K562 (cell line): ENCODE measurements around the gene SERINC3. TPM values are rescaled to one million over a fixed set of nuclear protein-coding genes. Genes with fewer than 3 reads are reported as not detected.
A peak's percentile ranks its signal among the peaks of the same experiment; 100 is the strongest.

Experiments used
- ATAC-seq: fragments of 200-7000 bp; cut with Tn5 transposase; 3 replicates; pipeline ENCODE4 v1.9.1; 2020; ENCODE audit warnings: moderate library complexity
- BruUV-seq: library from RNA; stranded (reverse); fragments of 400-500 nt; replicated peaks from 2 replicates; lab custom pipeline; 2021; lab: Mats Ljungman, UMichigan
- CTCF ChIA-PET: fragments of 300-600 bp; formaldehyde crosslinking; extraction: SDS; loops from one replicate; lab custom pipeline; 2021; ENCODE audit warnings: low intra/inter-chr PET ratio; lab: Yijun Ruan, JAX
- POLR2A ChIA-PET: fragments of 300-600, 350-650 bp; sonication (Branson Sonifier 250); formaldehyde crosslinking; extraction: SDS; loops from one replicate; lab custom pipeline; 2021; ENCODE audit warnings: antibody characterized with exemption, inconsistent platforms; lab: Yijun Ruan, JAX
- DNase-seq, 4 experiments: peaks; one replicate each; pipeline versions ENCODE4 v3.0.0 to v3.0.0-alpha.2; 2011 to 2018; ENCODE audit warnings: low spot score in 3 of 4, mixed read lengths in 3 of 4; ENCODE audit errors: extremely low read depth in 1 of 4
- FAIRE-seq: peaks from 2 replicates; lab custom pipeline; 2011; peaks lifted over from hg19 to GRCh38; lab: Jason Lieb, UNC
- H2AFZ ChIP-seq: 2 replicates; pipeline ENCODE4 v1.6.0; 2011; ENCODE audit warnings: low read depth, low read length, control low read depth, inconsistent platforms
- H3K27ac ChIP-seq: fragments of 200-600 bp; 3 replicates; pipeline ENCODE4 v1.8.0; 2011; ENCODE audit warnings: low read depth, mild to moderate bottlenecking, control low read depth, inconsistent platforms, low read length, moderate library complexity, mixed read lengths; ENCODE audit errors: extremely low read depth
- H3K27me3 ChIP-seq, 2 experiments: fragments of 300-600 bp in 1 of 2; 2 replicates in 1 of 2; 3 replicates in 1 of 2; pipeline versions ENCODE4 v1.6.0 to v1.8.0; 2011; ENCODE audit warnings: inconsistent platforms in 2 of 2, low read length in 2 of 2, mild to moderate bottlenecking in 1 of 2, mixed read lengths in 1 of 2, moderate library complexity in 1 of 2; ENCODE audit not compliant: control insufficient read depth in 2 of 2, insufficient read depth in 2 of 2
- H3K36me3 ChIP-seq: fragments of 300-600 bp; 3 replicates; pipeline ENCODE4 v1.8.0; 2011; ENCODE audit warnings: mild to moderate bottlenecking, low read length, inconsistent platforms; ENCODE audit not compliant: control insufficient read depth, insufficient read depth
- H3K4me1 ChIP-seq, 2 experiments: fragments of 200-600 bp in 1 of 2; replicated peaks in 1 of 2; 2 replicates in 1 of 2; 3 replicates in 1 of 2; pipeline versions ENCODE4 v1.5.1 to v1.8.0; 2011; ENCODE audit warnings: inconsistent platforms in 2 of 2, low read length in 2 of 2, mild to moderate bottlenecking in 1 of 2, mixed read lengths in 1 of 2, moderate library complexity in 1 of 2; ENCODE audit not compliant: control insufficient read depth in 2 of 2, insufficient read depth in 2 of 2
- H3K4me2 ChIP-seq: 2 replicates; pipeline ENCODE4 v1.6.1; 2011; ENCODE audit warnings: low read length, control low read depth, inconsistent platforms, mixed read lengths; ENCODE audit not compliant: insufficient read depth
- H3K4me3 ChIP-seq: fragments of 200-600 bp; sonication (generic), shearing (Covaris generic); 2 replicates; pipeline ENCODE4 v1.5.1; 2016; ENCODE audit warnings: control low read depth, inconsistent platforms
- H3K79me2 ChIP-seq: fragments of 200-600 bp; 3 replicates; pipeline ENCODE4 v1.8.0; 2011; ENCODE audit warnings: low read length, inconsistent platforms; ENCODE audit not compliant: control insufficient read depth, insufficient read depth
- H3K9ac ChIP-seq, 2 experiments: 2 replicates each; pipeline versions ENCODE4 v1.6.0 to v1.6.1; 2011; ENCODE audit warnings: low read depth in 2 of 2, low read length in 2 of 2, control low read depth in 1 of 2, inconsistent platforms in 1 of 2, mild to moderate bottlenecking in 1 of 2, mixed read lengths in 1 of 2; ENCODE audit not compliant: insufficient read depth in 1 of 2
- H3K9me1 ChIP-seq: one replicate; pipeline ENCODE4 v1.6.0; 2011; ENCODE audit warnings: inconsistent platforms, mild to moderate bottlenecking, low read length, moderate library complexity; ENCODE audit not compliant: control insufficient read depth, insufficient read depth
- H3K9me3 ChIP-seq: replicated peaks from 2 replicates; pipeline ENCODE4 v1.5.1; 2011; ENCODE audit warnings: low read depth, low read length, inconsistent platforms; ENCODE audit not compliant: control insufficient read depth, insufficient read depth
- H4K20me1 ChIP-seq: replicated peaks from 2 replicates; pipeline ENCODE4 v1.6.1; 2011; ENCODE audit warnings: low read length, inconsistent platforms, mixed read lengths; ENCODE audit not compliant: control insufficient read depth, insufficient read depth
- C11orf30 ChIP-seq: fragments of 450-650 bp; IDR thresholded peaks from 2 replicates; pipeline ENCODE4 v1.6.1; 2016; ENCODE audit warnings: low read depth, mild to moderate bottlenecking
- ELF2 ChIP-seq: fragments of 250-450 bp; sonication (Bioruptor Pico); IDR thresholded peaks from 2 replicates; pipeline ENCODE4 v1.5.0; 2021; ENCODE audit warnings: mild to moderate bottlenecking
- HNRNPUL1 ChIP-seq: fragments of 200-400 bp; formaldehyde crosslinking; IDR thresholded peaks from 2 replicates; pipeline ENCODE4 v1.6.1; 2017; ENCODE audit warnings: low read length
- MAFF ChIP-seq: IDR thresholded peaks from 2 replicates; pipeline ENCODE4 v1.6.1; 2012; ENCODE audit warnings: low read length, improper control_type of control experiment
- MAFG ChIP-seq: fragments of 450-650 bp; conservative IDR thresholded peaks from 2 replicates; pipeline ENCODE4 v1.6.1; 2016; ENCODE audit warnings: missing genetic modification characterization, missing compliant biosample characterization
- SIN3B ChIP-seq: fragments of 450-650 bp; IDR thresholded peaks from 2 replicates; pipeline ENCODE4 v1.6.1; 2017; ENCODE audit warnings: low read depth, mild to moderate bottlenecking, moderate library complexity
- ZNF316 ChIP-seq: fragments of 450-650 bp; IDR thresholded peaks from 2 replicates; pipeline ENCODE4 v1.6.1; 2016
- ZNF445 ChIP-seq: fragments of 250-450 bp; sonication (Bioruptor Pico); IDR thresholded peaks from 2 replicates; pipeline ENCODE4 v1.4.0; 2020; ENCODE audit warnings: low read depth, mild to moderate bottlenecking, moderate library complexity
- whole genome bisulfite sequencing: fragments of 100-300 bp; shearing (Covaris generic); methylation state at CpG from one replicate; pipeline ENCODE4 v1.1.6; 2016; ENCODE audit warnings: low coverage, mixed read lengths; ENCODE audit not compliant: insufficient coverage; ENCODE audit errors: missing lambda C conversion rate; 5-methylcytosine and 5-hydroxymethylcytosine counted together
- in situ Hi-C: fragments of 300-500 bp; cut with MboI; formaldehyde crosslinking; loops from 4 replicates; pipeline ENCODE4 v1.15.0; 2018; ENCODE audit warnings: inconsistent platforms, mixed read lengths
- intact Hi-C: fragments of 100-400 bp; cut with micrococcal nuclease; formaldehyde crosslinking; loops from 2 replicates; pipeline ENCODE4 v1.14.2; 2022
- polyA plus RNA-seq, 8 experiments: library from polyadenylated mRNA; depleted of rRNA in 4 of 8; stranded (reverse) in 5 of 8; unstranded in 3 of 8; fragments of >200 nt; fragmentation: Nextera tagmentation in 2 of 8; fragmentation: Illumina TruSeq in 1 of 8; extraction: Ambion mirVana in 2 of 8; extraction: Trizol in 1 of 8; gene quantifications; 2 replicates each; pipeline versions ENCODE4 v1.2.1 to v1.2.3, GENCODE V29; 2011 to 2014; ENCODE audit warnings: inconsistent platforms in 1 of 8, missing spikeins in 1 of 8
- total RNA-seq, 7 experiments: library from RNA; depleted of rRNA in 6 of 7; stranded (reverse); fragments of >200 nt in 6 of 7; fragmentation: Illumina TruSeq in 2 of 7; extraction: Trizol in 2 of 7; gene quantifications; 2 replicates each; pipeline versions ENCODE4 v1.2.1 to v1.2.3, GENCODE V29; 2011 to 2021; ENCODE audit warnings: low replicate concordance in 1 of 7

SERINC3 gene
- total and polyA plus RNA-seq, 9 of the 15 experiments (the other 6 are each of a cell fraction or from before 2014, with no cell fraction given) = 24.7 to 107 (median 48.8) TPM

GRCh38 chr20:44502968-44503367 lies 18.9 kb downstream of the SERINC3 start:
- no TSS peak for BruUV-seq
- Histone ChIP-seq H3K9me1 (peaks cover 3% of the 10 kb centered on the region), H3K27me3 (no peaks in the 10 kb centered on the region), H3K4me2 (no peak overlapping the region), H3K79me2 (no peaks in the 10 kb centered on the region), H3K9ac (no peak overlapping the region), H2AFZ (no peak overlapping the region), H3K36me3 (peaks cover 82% of the 10 kb centered on the region), H3K9me3 (no peaks in the 10 kb centered on the region), H3K4me3 (no peak overlapping the region), H3K4me1 (no peaks in the 10 kb centered on the region), H3K27ac (no peak overlapping the region), H4K20me1 (no peaks in the 10 kb centered on the region)
- ChIA-PET CTCF (no interaction called here), POLR2A (interaction anchor here (1.5 to 2.5 kb wide), 3 partner anchors 8 to 15 kb away, joined by 4 to 14 read pairs (median 8); no protein-coding TSS in a partner anchor)
- ATAC-seq = no peak
- intact Hi-C loops (no loop called here), in situ Hi-C loops (no loop called here)
- 0 out of 2 replicates have a peak, but pooled peaks have one; percentile 6 for TF ChIP-seq MAFG
- no peak for TF ChIP-seq SIN3B
- TF ChIP-seq ELF2 (CRISPR knock-in tag) = no peak
- TF ChIP-seq C11orf30 = peak; percentile 37; the same call in 1 of the 2 replicates
- TF ChIP-seq MAFF = 0 out of 2 replicates have a peak, but pooled peaks have one; percentile 23
- no peak for TF ChIP-seq ZNF445 (CRISPR knock-in tag)
- no peak for TF ChIP-seq HNRNPUL1
- peak; percentile 68 for TF ChIP-seq ZNF316
- DNase-seq = no peak
- FAIRE-seq = no peak
- 96% methylated on average over 1 of the region's 1 CpG for WGBS
